ENCODE data around the gene FCRLA.

Gene FCRLA

GRCh38 chr1:161731981-161732718, 25.1 kb downstream of the FCRLA start:
- no peaks in the 10 kb centered on the region for H3K9me3 ChIP-seq (ENCODE audit: control insufficient read depth, low read length)
- H3K4me3 ChIP-seq (ENCODE audit: insufficient read depth, low read depth, low read length), result no peak overlapping the region
- H3K27me3 ChIP-seq (ENCODE audit: control insufficient read depth, insufficient read depth, low read length, poor library complexity, severe bottlenecking), result peaks cover 14% of the 10 kb centered on the region
- no peaks in the 10 kb centered on the region for H3K36me3 ChIP-seq (ENCODE audit: control insufficient read depth, insufficient read depth, low read length)
- H3K4me1 ChIP-seq (ENCODE audit: control insufficient read depth, insufficient read depth, low read length), result peaks cover under 1% of the 10 kb centered on the region
- no peak overlapping the region for H3K27ac ChIP-seq (ENCODE audit: insufficient read depth, low read depth, low read length, poor library complexity, severe bottlenecking)
- WGBS, 2 experiments, result 77 to 91% methylated on average over 2 to 5 of the region's 5 CpGs

GRCh38 chr1:161733526-161733925, 26.5 kb downstream of the FCRLA start:
- Histone ChIP-seq H3K36me3 (ENCODE audit: control insufficient read depth, insufficient read depth, low read length) (no peaks in the 10 kb centered on the region), H3K9me3 (ENCODE audit: control insufficient read depth, low read length) (no peaks in the 10 kb centered on the region), H3K27ac (ENCODE audit: insufficient read depth, low read depth, low read length, poor library complexity, severe bottlenecking) (no peak overlapping the region), H3K27me3 (ENCODE audit: control insufficient read depth, insufficient read depth, low read length, poor library complexity, severe bottlenecking) (peaks cover under 1% of the 10 kb centered on the region), H3K4me3 (ENCODE audit: insufficient read depth, low read depth, low read length) (no peak overlapping the region), H3K4me1 (ENCODE audit: control insufficient read depth, insufficient read depth, low read length) (peaks cover 6% of the 10 kb centered on the region)
- 93 to 96% methylated on average over 1 of the region's 1 CpG for WGBS, 2 experiments

GRCh38 chr1:161735837-161736236, 28.8 kb downstream of the FCRLA start:
- H3K27ac ChIP-seq (ENCODE audit: insufficient read depth, low read depth, low read length, poor library complexity, severe bottlenecking), result no peak overlapping the region
- H3K4me3 ChIP-seq (ENCODE audit: insufficient read depth, low read depth, low read length), result no peak overlapping the region
- no peaks in the 10 kb centered on the region for H3K27me3 ChIP-seq (ENCODE audit: control insufficient read depth, insufficient read depth, low read length, poor library complexity, severe bottlenecking)
- H3K9me3 ChIP-seq (ENCODE audit: control insufficient read depth, low read length), result no peaks in the 10 kb centered on the region
- WGBS, 2 experiments, result 90 to 94% methylated on average over 3 of the region's 3 CpGs
- H3K36me3 ChIP-seq (ENCODE audit: control insufficient read depth, insufficient read depth, low read length), result no peaks in the 10 kb centered on the region
- peaks cover 6% of the 10 kb centered on the region for H3K4me1 ChIP-seq (ENCODE audit: control insufficient read depth, insufficient read depth, low read length)

GRCh38 chr1:161736335-161736969, 29.4 kb downstream of the FCRLA start:
- no peaks in the 10 kb centered on the region for H3K27me3 ChIP-seq (ENCODE audit: control insufficient read depth, insufficient read depth, low read length, poor library complexity, severe bottlenecking)

GRCh38 chr1:161737625-161738024, 30.6 kb downstream of the FCRLA start:
- Histone ChIP-seq H3K9me3 (ENCODE audit: control insufficient read depth, low read length) (no peaks in the 10 kb centered on the region), H3K27ac (ENCODE audit: insufficient read depth, low read depth, low read length, poor library complexity, severe bottlenecking) (no peak overlapping the region), H3K36me3 (ENCODE audit: control insufficient read depth, insufficient read depth, low read length) (no peaks in the 10 kb centered on the region), H3K4me1 (ENCODE audit: control insufficient read depth, insufficient read depth, low read length) (peaks cover 6% of the 10 kb centered on the region), H3K27me3 (ENCODE audit: control insufficient read depth, insufficient read depth, low read length, poor library complexity, severe bottlenecking) (no peaks in the 10 kb centered on the region), H3K4me3 (ENCODE audit: insufficient read depth, low read depth, low read length) (no peak overlapping the region)
- 5 to 19% methylated on average over 2 of the region's 2 CpGs for WGBS, 2 experiments

More at GRCh38 chr1:161736335-161736969, 29.4 kb downstream of the FCRLA start:
- Histone ChIP-seq H3K27ac (ENCODE audit: insufficient read depth, low read depth, low read length, poor library complexity, severe bottlenecking) (no peak overlapping the region), H3K4me3 (ENCODE audit: insufficient read depth, low read depth, low read length) (no peak overlapping the region), H3K4me1 (ENCODE audit: control insufficient read depth, insufficient read depth, low read length) (peaks cover 6% of the 10 kb centered on the region), H3K36me3 (ENCODE audit: control insufficient read depth, insufficient read depth, low read length) (no peaks in the 10 kb centered on the region), H3K9me3 (ENCODE audit: control insufficient read depth, low read length) (no peaks in the 10 kb centered on the region)
- 85 to 86% methylated on average over 2 of the region's 4 CpGs for WGBS, 2 experiments

GRCh38 chr1:161738627-161739287, 31.7 kb downstream of the FCRLA start:
- Histone ChIP-seq H3K27ac (ENCODE audit: insufficient read depth, low read depth, low read length, poor library complexity, severe bottlenecking) (no peak overlapping the region), H3K4me3 (ENCODE audit: insufficient read depth, low read depth, low read length) (no peak overlapping the region), H3K4me1 (ENCODE audit: control insufficient read depth, insufficient read depth, low read length) (peaks cover 6% of the 10 kb centered on the region), H3K9me3 (ENCODE audit: control insufficient read depth, low read length) (no peaks in the 10 kb centered on the region), H3K36me3 (ENCODE audit: control insufficient read depth, insufficient read depth, low read length) (no peaks in the 10 kb centered on the region), H3K27me3 (ENCODE audit: control insufficient read depth, insufficient read depth, low read length, poor library complexity, severe bottlenecking) (no peaks in the 10 kb centered on the region)
- 90% methylated on average over 4 of the region's 4 CpGs for WGBS, 2 experiments

GRCh38 chr1:161739865-161740566, 33.0 kb downstream of the FCRLA start:
- H3K4me3 ChIP-seq (ENCODE audit: insufficient read depth, low read depth, low read length), result no peak overlapping the region
- no peaks in the 10 kb centered on the region for H3K27me3 ChIP-seq (ENCODE audit: control insufficient read depth, insufficient read depth, low read length, poor library complexity, severe bottlenecking)
- WGBS, 2 experiments, result 83 to 92% methylated on average over 8 of the region's 8 CpGs
- H3K4me1 ChIP-seq (ENCODE audit: control insufficient read depth, insufficient read depth, low read length), result peaks cover 6% of the 10 kb centered on the region
- H3K36me3 ChIP-seq (ENCODE audit: control insufficient read depth, insufficient read depth, low read length), result no peaks in the 10 kb centered on the region
- H3K9me3 ChIP-seq (ENCODE audit: control insufficient read depth, low read length), result no peaks in the 10 kb centered on the region
- H3K27ac ChIP-seq (ENCODE audit: insufficient read depth, low read depth, low read length, poor library complexity, severe bottlenecking), result no peak overlapping the region

- Histone ChIP-seq H3K36me3 (ENCODE audit: control insufficient read depth, insufficient read depth, low read length) (no peaks in the 10 kb centered on the region), H3K9me3 (ENCODE audit: control insufficient read depth, low read length) (no peaks in the 10 kb centered on the region), H3K4me3 (ENCODE audit: insufficient read depth, low read depth, low read length) (no peak overlapping the region), H3K27me3 (ENCODE audit: control insufficient read depth, insufficient read depth, low read length, poor library complexity, severe bottlenecking) (no peaks in the 10 kb centered on the region), H3K27ac (ENCODE audit: insufficient read depth, low read depth, low read length, poor library complexity, severe bottlenecking) (no peak overlapping the region), H3K4me1 (ENCODE audit: control insufficient read depth, insufficient read depth, low read length) (peaks cover 6% of the 10 kb centered on the region)
- WGBS, 2 experiments, result 94 to 98% methylated on average over 6 of the region's 6 CpGs
Observed at GRCh38 chr1:161740921-161741320, 33.9 kb downstream of the FCRLA start.

GRCh38 chr1:161743231-161743630, 36.2 kb downstream of the FCRLA start:
- Histone ChIP-seq H3K4me3 (ENCODE audit: insufficient read depth, low read depth, low read length) (no peak overlapping the region), H3K27me3 (ENCODE audit: control insufficient read depth, insufficient read depth, low read length, poor library complexity, severe bottlenecking) (no peaks in the 10 kb centered on the region), H3K4me1 (ENCODE audit: control insufficient read depth, insufficient read depth, low read length) (no peaks in the 10 kb centered on the region), H3K27ac (ENCODE audit: insufficient read depth, low read depth, low read length, poor library complexity, severe bottlenecking) (no peak overlapping the region), H3K36me3 (ENCODE audit: control insufficient read depth, insufficient read depth, low read length) (no peaks in the 10 kb centered on the region), H3K9me3 (ENCODE audit: control insufficient read depth, low read length) (no peaks in the 10 kb centered on the region)
- 84 to 88% methylated on average over 9 of the region's 9 CpGs for WGBS, 2 experiments

- Histone ChIP-seq H3K4me1 (ENCODE audit: control insufficient read depth, insufficient read depth, low read length) (no peaks in the 10 kb centered on the region), H3K27ac (ENCODE audit: insufficient read depth, low read depth, low read length, poor library complexity, severe bottlenecking) (no peak overlapping the region), H3K9me3 (ENCODE audit: control insufficient read depth, low read length) (no peaks in the 10 kb centered on the region), H3K4me3 (ENCODE audit: insufficient read depth, low read depth, low read length) (no peak overlapping the region), H3K36me3 (ENCODE audit: control insufficient read depth, insufficient read depth, low read length) (peaks cover 8% of the 10 kb centered on the region), H3K27me3 (ENCODE audit: control insufficient read depth, insufficient read depth, low read length, poor library complexity, severe bottlenecking) (no peaks in the 10 kb centered on the region)
- 84 to 95% methylated on average over 5 to 6 of the region's 6 CpGs for WGBS, 2 experiments
Observed at GRCh38 chr1:161747801-161748200, 40.8 kb downstream of the FCRLA start.

Data from ectodermal cell (in vitro differentiated cells).